ENCODE data around the gene RNF180. TPM values are rescaled to one million over a fixed set of nuclear protein-coding genes. Genes with fewer than 3 reads are reported as not detected.
"Not testable (repeated sequence)": the region's sequence is repeated elsewhere in the genome, so short reads cannot be mapped to it uniquely, and the experiment has no call there.

RNF180 gene
- polyA plus RNA-seq, 2 of the 4 experiments (the other 2 are of a cell fraction): 0.14 to 0.50 TPM

- no peak for ATAC-seq
- CTCF ChIA-PET: interaction anchor here (0.8 to 1.9 kb wide), 4 partner anchors 15 to 251 kb away, joined by 3 to 11 read pairs (median 4); no protein-coding TSS in a partner anchor
- 47% methylated on average over 3 of the region's 3 CpGs for WGBS (ENCODE audit: missing lambda C conversion rate)
These were observed 48.5 kb downstream of the RNF180 start for GRCh38 chr5:64214132-64214531.

GRCh38 chr5:64221911-64222310 lies 56.3 kb downstream of the RNF180 start:
- POLR2A ChIA-PET: no interaction called here
- H3K9me3 ChIP-seq: no peaks in the 10 kb centered on the region
- CTCF ChIA-PET: no interaction called here
- no peaks in the 10 kb centered on the region for H3K4me1 ChIP-seq
- no peak overlapping the region for H3K27ac ChIP-seq
- WGBS (ENCODE audit: missing lambda C conversion rate): 44% methylated on average over 1 of the region's 1 CpG
- no peak for DNase-seq (ENCODE audit: low read depth in 1 of 2, low spot score in 1 of 2)
- no peak for FAIRE-seq
- no peak for ATAC-seq
- H3K4me3 ChIP-seq: no peak overlapping the region
- H3K4me2 ChIP-seq: no peak overlapping the region
- TF ChIP-seq CBX2 (IDR thresholded peaks at IDR 0.05; ENCODE audit: borderline replicate concordance, low read depth) (no peak), HOXA7 (CRISPR knock-in tag; IDR thresholded peaks at IDR 0.05) (no peak), POLR2AphosphoS2 (conservative IDR thresholded peaks at IDR 0.05; ENCODE audit: low read length) (no peak), EP300 (IDR thresholded peaks at IDR 0.05) (no peak), HMGXB4 (CRISPR knock-in tag; IDR thresholded peaks at IDR 0.05; ENCODE audit: borderline replicate concordance) (no peak), MAFK (IDR thresholded peaks at IDR 0.05; ENCODE audit: partially characterized antibody) (peak; percentile 77), FOSB (CRISPR knock-in tag; IDR thresholded peaks at IDR 0.05) (no peak), HES2 (IDR thresholded peaks at IDR 0.05) (no peak)

More at GRCh38 chr5:64214132-64214531, 48.5 kb downstream of the RNF180 start:
- Histone ChIP-seq H3K4me2 (no peak overlapping the region), H3K4me3 (no peak overlapping the region), H3K27ac (no peak overlapping the region), H3K4me1 (no peaks in the 10 kb centered on the region), H3K9me3 (no peaks in the 10 kb centered on the region)
- DNase-seq (ENCODE audit: low read depth in 1 of 2, low spot score in 1 of 2) (no peak), FAIRE-seq (no peak)
- POLR2A ChIA-PET: no interaction called here
- TF ChIP-seq KDM5A (IDR thresholded peaks at IDR 0.05) (no peak), HDAC2 (IDR thresholded peaks at IDR 0.05) (no peak), PBX3 (IDR thresholded peaks at IDR 0.05) (no peak), CHD2 (IDR thresholded peaks at IDR 0.05; ENCODE audit: low read length, partially characterized antibody) (no peak), HES2 (IDR thresholded peaks at IDR 0.05) (no peak), ATOH8 (CRISPR knock-in tag; IDR thresholded peaks at IDR 0.05; ENCODE audit: low read depth) (no peak), RNF2 (IDR thresholded peaks at IDR 0.05; ENCODE audit: borderline replicate concordance, low read depth) (no peak), POLR2A (IDR thresholded peaks at IDR 0.05; ENCODE audit: low read length) (no peak), ZNF302 (CRISPR knock-in tag; IDR thresholded peaks at IDR 0.05) (no peak), PHF8 (IDR thresholded peaks at IDR 0.05; ENCODE audit: borderline replicate concordance, low read depth) (no peak), EP300 (IDR thresholded peaks at IDR 0.05) (no peak), HEYL (CRISPR knock-in tag; IDR thresholded peaks at IDR 0.05) (no peak), E2F6 (IDR thresholded peaks at IDR 0.05; ENCODE audit: borderline replicate concordance, low read depth) (no peak), MAFK (IDR thresholded peaks at IDR 0.05; ENCODE audit: partially characterized antibody) (no peak)

GRCh38 chr5:64225286-64225981 lies 59.8 kb downstream of the RNF180 start:
- H3K9me3 ChIP-seq; POLR2A ChIA-PET; H3K27ac ChIP-seq; H3K4me2 ChIP-seq; H3K4me1 ChIP-seq; H3K4me3 ChIP-seq; ATAC-seq; DNase-seq (ENCODE audit: low read depth in 1 of 2, low spot score in 1 of 2); FAIRE-seq: not testable (repeated sequence)
- CTCF ChIA-PET: interaction anchor here (0.8 to 1.5 kb wide), 2 partner anchors 10 to 386 kb away, joined by 3 to 6 read pairs; no protein-coding TSS in a partner anchor
- 73% methylated on average over 11 of the region's 50 CpGs for WGBS (ENCODE audit: missing lambda C conversion rate)

GRCh38 chr5:64227131-64227537 lies 61.5 kb downstream of the RNF180 start:
- H3K9me3 ChIP-seq; H3K4me1 ChIP-seq; POLR2A ChIA-PET; FAIRE-seq; CTCF ChIA-PET; H3K4me3 ChIP-seq; ATAC-seq; H3K27ac ChIP-seq; H3K4me2 ChIP-seq; DNase-seq (ENCODE audit: low read depth in 1 of 2, low spot score in 1 of 2): not testable (repeated sequence)
- 35% methylated on average over 7 of the region's 7 CpGs for WGBS (ENCODE audit: missing lambda C conversion rate)

All from A549 (cell line).